Choroid plexus epithelial cell (primary cell): ENCODE measurements around the gene MAG.

Experiments
- DNase-seq: peaks from one replicate; pipeline ENCODE4 v3.0.0-alpha.2; 2010; ENCODE audit warnings: low read depth
- H3K4me3 ChIP-seq: 2 replicates; pipeline ENCODE4 v1.5.1; 2011; ENCODE audit warnings: low read depth, mild to moderate bottlenecking, control low read depth, low read length, moderate library complexity
- TF ChIP-seq, protein P1 (sequence below): conservative IDR thresholded peaks from 2 replicates; pipeline ENCODE4 v1.5.1; 2011; ENCODE audit warnings: low read depth, mild to moderate bottlenecking, control low read depth, inconsistent platforms, low read length, moderate library complexity

MAG gene

DNA sequence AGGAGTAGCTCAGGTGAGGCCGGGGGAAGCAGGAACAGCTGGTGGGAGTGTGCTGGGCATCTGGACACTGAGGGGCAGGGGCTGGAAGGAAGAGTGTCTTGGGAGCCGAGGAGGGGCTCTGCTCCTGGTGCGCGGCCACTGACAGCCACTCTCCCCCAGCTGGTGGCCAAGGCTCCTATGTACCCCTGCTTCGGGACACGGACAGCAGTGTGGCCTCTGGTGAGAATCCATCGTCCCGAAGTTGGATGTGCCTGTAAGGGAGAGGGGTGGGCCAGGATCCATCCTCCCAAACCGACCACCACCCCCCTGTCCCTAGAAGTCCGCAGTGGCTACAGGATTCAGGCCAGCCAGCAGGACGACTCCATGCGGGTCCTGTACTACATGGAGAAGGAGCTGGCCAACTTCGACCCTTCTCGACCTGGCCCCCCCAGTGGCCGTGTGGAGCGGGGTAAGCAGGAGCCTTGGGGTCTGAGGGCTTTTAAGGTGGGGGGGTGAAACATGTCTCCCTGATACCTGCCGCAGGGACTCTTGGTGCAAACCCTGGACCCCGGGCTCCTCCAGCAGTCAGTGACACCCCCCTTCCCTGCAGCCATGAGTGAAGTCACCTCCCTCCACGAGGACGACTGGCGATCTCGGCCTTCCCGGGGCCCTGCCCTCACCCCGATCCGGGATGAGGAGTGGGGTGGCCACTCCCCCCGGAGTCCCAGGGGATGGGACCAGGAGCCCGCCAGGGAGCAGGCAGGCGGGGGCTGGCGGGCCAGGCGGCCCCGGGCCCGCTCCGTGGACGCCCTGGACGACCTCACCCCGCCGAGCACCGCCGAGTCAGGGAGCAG is 25.2 kb upstream of the MAG start:
- DNase-seq, result no peak
- H3K4me3 ChIP-seq, result peak overlapping the region; percentile 86
- TF ChIP-seq, protein P1, sequence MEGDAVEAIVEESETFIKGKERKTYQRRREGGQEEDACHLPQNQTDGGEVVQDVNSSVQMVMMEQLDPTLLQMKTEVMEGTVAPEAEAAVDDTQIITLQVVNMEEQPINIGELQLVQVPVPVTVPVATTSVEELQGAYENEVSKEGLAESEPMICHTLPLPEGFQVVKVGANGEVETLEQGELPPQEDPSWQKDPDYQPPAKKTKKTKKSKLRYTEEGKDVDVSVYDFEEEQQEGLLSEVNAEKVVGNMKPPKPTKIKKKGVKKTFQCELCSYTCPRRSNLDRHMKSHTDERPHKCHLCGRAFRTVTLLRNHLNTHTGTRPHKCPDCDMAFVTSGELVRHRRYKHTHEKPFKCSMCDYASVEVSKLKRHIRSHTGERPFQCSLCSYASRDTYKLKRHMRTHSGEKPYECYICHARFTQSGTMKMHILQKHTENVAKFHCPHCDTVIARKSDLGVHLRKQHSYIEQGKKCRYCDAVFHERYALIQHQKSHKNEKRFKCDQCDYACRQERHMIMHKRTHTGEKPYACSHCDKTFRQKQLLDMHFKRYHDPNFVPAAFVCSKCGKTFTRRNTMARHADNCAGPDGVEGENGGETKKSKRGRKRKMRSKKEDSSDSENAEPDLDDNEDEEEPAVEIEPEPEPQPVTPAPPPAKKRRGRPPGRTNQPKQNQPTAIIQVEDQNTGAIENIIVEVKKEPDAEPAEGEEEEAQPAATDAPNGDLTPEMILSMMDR, result no peak

GRCh38 chr19:35267353-35267817 is 24.6 kb upstream of the MAG start:
- TF ChIP-seq, protein P1, result no peak
- H3K4me3 ChIP-seq, result peak overlapping the region; percentile 86
- peak; percentile 38 for DNase-seq

DNA sequence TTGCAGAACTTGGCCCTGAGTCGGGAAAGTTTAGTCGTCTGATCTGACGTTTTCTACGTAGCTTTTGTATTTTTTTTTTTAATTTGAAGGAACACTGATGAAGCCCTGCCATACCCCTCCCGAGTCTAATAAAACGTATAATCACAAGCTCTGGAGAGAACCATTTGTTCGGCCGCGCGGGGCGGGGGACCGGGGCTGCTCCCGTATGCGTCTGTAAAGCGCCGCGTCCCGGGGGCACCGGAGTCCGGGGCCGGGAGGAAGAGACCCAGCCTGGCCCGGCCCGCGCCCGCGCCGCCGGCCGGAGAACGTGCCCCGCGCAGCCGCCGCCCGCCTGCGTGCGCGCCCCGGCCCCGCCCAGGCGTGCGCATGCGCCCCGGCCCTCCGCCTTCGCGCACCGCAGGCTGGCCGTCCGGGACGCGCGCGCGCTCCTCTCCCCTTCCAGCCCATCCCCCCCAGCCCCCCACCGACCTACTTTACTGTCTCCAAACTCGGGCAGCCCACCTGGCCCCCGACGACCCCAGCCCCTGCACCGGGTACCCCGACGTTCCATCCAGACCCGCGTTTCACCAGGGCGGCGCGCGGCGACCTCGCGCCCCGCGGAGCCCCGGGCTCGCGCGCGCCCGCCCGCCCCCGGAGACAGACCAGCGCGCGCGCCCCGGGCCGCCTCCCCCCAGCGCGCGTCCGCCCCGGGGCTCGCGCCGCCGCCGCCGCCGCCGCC is 24.0 kb upstream of the MAG start:
- H3K4me3 ChIP-seq, result peak overlapping the region; percentile 86
- peak; percentile 68 for DNase-seq
- TF ChIP-seq, protein P1, result no peak

- TF ChIP-seq, protein P1, result no peak
- peak; percentile 83 for DNase-seq
- H3K4me3 ChIP-seq, result peak within 1 kb of the TSS; percentile 86
Observed at GRCh38 chr19:35268536-35269437, 23.2 kb upstream of the MAG start, which contains the start of gene USF2. Gene USF2, plus strand, starts transcription at chr19:35268962. Its CDS starts 140 bp downstream, at chr19:35269102.

DNA sequence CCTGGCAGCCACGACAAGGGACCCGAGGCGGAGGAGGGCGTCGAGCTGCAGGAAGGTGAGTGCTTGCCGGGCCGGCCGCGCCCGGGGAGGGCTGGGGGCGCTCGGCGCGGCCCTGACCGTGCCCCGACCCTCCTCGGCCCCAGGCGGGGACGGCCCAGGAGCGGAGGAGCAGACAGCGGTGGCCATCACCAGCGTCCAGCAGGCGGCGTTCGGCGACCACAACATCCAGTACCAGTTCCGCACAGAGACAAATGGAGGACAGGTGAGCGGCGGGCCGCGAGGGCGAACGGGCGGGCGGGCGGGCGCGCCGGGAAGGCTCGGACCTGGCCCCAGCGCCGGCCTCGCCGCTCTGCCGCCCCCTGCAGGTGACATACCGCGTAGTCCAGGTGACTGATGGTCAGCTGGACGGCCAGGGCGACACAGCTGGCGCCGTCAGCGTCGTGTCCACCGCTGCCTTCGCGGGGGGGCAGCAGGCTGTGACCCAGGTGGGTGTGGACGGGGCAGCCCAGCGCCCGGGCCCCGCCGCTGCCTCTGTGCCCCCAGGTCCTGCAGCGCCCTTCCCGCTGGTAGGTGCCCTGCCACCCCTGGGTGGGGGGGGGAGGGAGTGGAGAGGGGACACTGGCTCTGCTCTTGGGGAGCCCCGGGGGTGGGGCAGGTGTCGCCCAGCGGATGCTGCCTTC is 22.4 kb upstream of the MAG start:
- DNase-seq, result peak; percentile 84
- TF ChIP-seq, protein P1, result peak; percentile 62
- peak overlapping the region; percentile 66 for H3K4me3 ChIP-seq

DNA sequence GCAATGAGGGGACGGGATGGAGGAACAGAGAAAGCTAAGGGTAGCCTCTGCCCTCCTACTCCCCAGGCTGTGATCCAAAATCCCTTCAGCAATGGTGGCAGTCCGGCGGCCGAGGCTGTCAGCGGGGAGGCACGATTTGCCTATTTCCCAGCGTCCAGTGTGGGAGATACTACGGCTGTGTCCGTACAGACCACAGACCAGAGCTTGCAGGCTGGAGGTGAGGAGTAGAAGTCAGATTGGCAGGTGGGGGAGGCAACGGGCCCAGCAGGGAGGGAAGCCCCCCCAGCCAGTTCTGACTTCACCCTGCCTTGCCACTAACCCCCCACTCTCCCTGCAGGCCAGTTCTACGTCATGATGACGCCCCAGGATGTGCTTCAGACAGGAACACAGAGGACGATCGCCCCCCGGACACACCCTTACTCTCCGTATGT is 21.6 kb upstream of the MAG start:
- DNase-seq, result no peak
- H3K4me3 ChIP-seq, result no peak overlapping the region
- TF ChIP-seq, protein P1, result no peak
